ENCODE results near the gene FAM171A2. TPM values are rescaled to one million over a fixed set of nuclear protein-coding genes. Genes with fewer than 3 reads are reported as not detected.

The FAM171A2 gene
- polyA plus RNA-seq, 3 donors, result not detected

DNA sequence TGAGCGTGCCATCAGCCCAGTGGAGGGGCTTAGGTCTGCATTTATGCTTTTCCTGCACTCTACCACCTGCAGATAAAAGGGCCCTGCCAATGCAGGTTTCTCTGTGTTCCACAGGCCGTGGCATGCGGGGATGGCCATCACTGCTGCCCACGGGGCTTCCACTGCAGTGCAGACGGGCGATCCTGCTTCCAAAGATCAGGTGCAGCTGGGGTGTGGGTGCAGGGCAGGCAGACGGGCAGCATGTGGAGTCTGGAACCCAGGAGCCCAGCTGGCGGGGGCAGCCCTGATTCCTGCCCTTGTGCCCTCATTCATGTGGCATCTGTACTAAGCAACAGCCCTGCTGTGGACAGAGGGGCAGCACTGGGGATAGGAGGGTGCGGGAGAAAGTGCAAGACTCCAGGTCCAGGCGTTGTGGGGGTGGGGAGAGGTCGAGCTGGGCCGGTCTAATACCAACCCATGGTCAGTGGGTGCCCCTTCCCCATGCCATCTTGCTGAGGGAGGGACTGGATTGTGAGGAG is 14.0 kb downstream of the FAM171A2 start:
- Histone ChIP-seq H3K79me2 (ENCODE audit: insufficient read depth, low read length) (peaks cover 56% of the 10 kb centered on the region), H3K9me3 (replicated peaks in 1 of 2; ENCODE audit: control insufficient read depth in 1 of 2, insufficient read depth in 1 of 2, low read length in 2 of 2) (no peaks in the 10 kb centered on the region), H3K4me2 (replicated peaks; ENCODE audit: extremely low read depth, low read length, poor library complexity, severe bottlenecking) (peak overlapping the region; percentile 88), H3K9ac (ENCODE audit: insufficient read depth, low read length, poor library complexity, severe bottlenecking) (no peak overlapping the region), H3K4me3 (replicated peaks in 1 of 3; ENCODE audit: low read depth in 2 of 3, low read length in 3 of 3) (no peak overlapping the region), H3K27me3 (ENCODE audit: control insufficient read depth in 2 of 2, insufficient read depth in 2 of 2, low read length in 2 of 2) (no peaks in the 10 kb centered on the region), H3K36me3 (replicated peaks in 1 of 2; ENCODE audit: control insufficient read depth in 1 of 2, insufficient read depth in 2 of 2, low read length in 2 of 2) (peaks cover 45 to 48% of the 10 kb centered on the region in 2 donors), H3K4me1 (ENCODE audit: control insufficient read depth in 1 of 2, insufficient read depth in 2 of 2, low read length in 2 of 2) (peaks cover 53 to 81% of the 10 kb centered on the region in 2 donors), H2AFZ (ENCODE audit: insufficient read depth, low read depth, low read length, poor library complexity, severe bottlenecking) (no peak overlapping the region), H3K27ac (ENCODE audit: low read depth in 1 of 2, low read length in 2 of 2) (no peak overlapping the region), H4K20me1 (ENCODE audit: insufficient read depth, low read length) (peaks cover 86% of the 10 kb centered on the region)
- Mint-ChIP-seq H3K4me3 (no peak overlapping the region), H3K4me1 (peaks cover 61% of the 10 kb centered on the region), H3K36me3 (peaks cover 49 to 57% of the 10 kb centered on the region in 2 donors), H3K27ac (peak overlapping the region in 2 of 7 donors; percentile 50 to 61), H3K9me3 (peaks cover 0 to 4% (median 0%) of the 10 kb centered on the region in 7 donors), H3K27me3 (ENCODE audit: low read depth in 3 of 3) (peaks cover 0 to 7% (median 0%) of the 10 kb centered on the region in 3 donors)
- TF ChIP-seq, protein P1, sequence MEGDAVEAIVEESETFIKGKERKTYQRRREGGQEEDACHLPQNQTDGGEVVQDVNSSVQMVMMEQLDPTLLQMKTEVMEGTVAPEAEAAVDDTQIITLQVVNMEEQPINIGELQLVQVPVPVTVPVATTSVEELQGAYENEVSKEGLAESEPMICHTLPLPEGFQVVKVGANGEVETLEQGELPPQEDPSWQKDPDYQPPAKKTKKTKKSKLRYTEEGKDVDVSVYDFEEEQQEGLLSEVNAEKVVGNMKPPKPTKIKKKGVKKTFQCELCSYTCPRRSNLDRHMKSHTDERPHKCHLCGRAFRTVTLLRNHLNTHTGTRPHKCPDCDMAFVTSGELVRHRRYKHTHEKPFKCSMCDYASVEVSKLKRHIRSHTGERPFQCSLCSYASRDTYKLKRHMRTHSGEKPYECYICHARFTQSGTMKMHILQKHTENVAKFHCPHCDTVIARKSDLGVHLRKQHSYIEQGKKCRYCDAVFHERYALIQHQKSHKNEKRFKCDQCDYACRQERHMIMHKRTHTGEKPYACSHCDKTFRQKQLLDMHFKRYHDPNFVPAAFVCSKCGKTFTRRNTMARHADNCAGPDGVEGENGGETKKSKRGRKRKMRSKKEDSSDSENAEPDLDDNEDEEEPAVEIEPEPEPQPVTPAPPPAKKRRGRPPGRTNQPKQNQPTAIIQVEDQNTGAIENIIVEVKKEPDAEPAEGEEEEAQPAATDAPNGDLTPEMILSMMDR (IDR thresholded peaks at IDR 0.05), result no peak
- 97% methylated on average over 8 of the region's 12 CpGs for WGBS (ENCODE audit: insufficient coverage)
- DNase-seq, result no peak
- intact Hi-C loops (cut with micrococcal nuclease), result loop anchor here in 1 of 2 donors (2.0 to 5.0 kb wide), 4 partner anchors 32 to 147 kb away; no protein-coding TSS in a partner anchor

GRCh38 chr17:44348988-44349364 is 14.7 kb downstream of the FAM171A2 start:
- peaks cover 0 to 4% (median 2%) of the 10 kb centered on the region in 3 donors for H3K27me3 Mint-ChIP-seq (ENCODE audit: low read depth in 3 of 3)
- Histone ChIP-seq H3K27ac (ENCODE audit: low read depth in 1 of 2, low read length in 2 of 2) (peak overlapping the region; percentile 49 to 88), H3K9ac (ENCODE audit: insufficient read depth, low read length, poor library complexity, severe bottlenecking) (peak overlapping the region; percentile 15), H3K79me2 (ENCODE audit: insufficient read depth, low read length) (peaks cover 63% of the 10 kb centered on the region), H3K9me3 (replicated peaks in 1 of 2; ENCODE audit: control insufficient read depth in 1 of 2, insufficient read depth in 1 of 2, low read length in 2 of 2) (no peaks in the 10 kb centered on the region), H3K4me2 (replicated peaks; ENCODE audit: extremely low read depth, low read length, poor library complexity, severe bottlenecking) (peak overlapping the region; percentile 88), H2AFZ (ENCODE audit: insufficient read depth, low read depth, low read length, poor library complexity, severe bottlenecking) (no peak overlapping the region), H3K36me3 (replicated peaks in 1 of 2; ENCODE audit: control insufficient read depth in 1 of 2, insufficient read depth in 2 of 2, low read length in 2 of 2) (peaks cover 45 to 48% of the 10 kb centered on the region in 2 donors), H3K4me3 (replicated peaks in 1 of 3; ENCODE audit: low read depth in 2 of 3, low read length in 3 of 3) (peak overlapping the region in 1 of 3 experiments; percentile 92), H3K27me3 (ENCODE audit: control insufficient read depth in 2 of 2, insufficient read depth in 2 of 2, low read length in 2 of 2) (no peaks in the 10 kb centered on the region), H4K20me1 (ENCODE audit: insufficient read depth, low read length) (peaks cover 86% of the 10 kb centered on the region), H3K4me1 (ENCODE audit: control insufficient read depth in 1 of 2, insufficient read depth in 2 of 2, low read length in 2 of 2) (peaks cover 60 to 84% of the 10 kb centered on the region in 2 donors)
- H3K36me3 Mint-ChIP-seq, result peaks cover 51 to 57% of the 10 kb centered on the region in 2 donors
- H3K4me1 Mint-ChIP-seq, result peaks cover 68% of the 10 kb centered on the region
- 95% methylated on average over 6 of the region's 6 CpGs for WGBS (ENCODE audit: insufficient coverage)
- peak overlapping the region in 6 of 7 donors; percentile 89 to 98 (median 93) for H3K27ac Mint-ChIP-seq
- H3K4me3 Mint-ChIP-seq, result peak overlapping the region in 1 of 2 donors; percentile 4
- peaks cover 0 to 4% (median 0%) of the 10 kb centered on the region in 7 donors for H3K9me3 Mint-ChIP-seq
- DNase-seq, result no peak
- TF ChIP-seq, protein P1 (IDR thresholded peaks at IDR 0.05), result no peak
- intact Hi-C loops (cut with micrococcal nuclease), result loop anchor here in 1 of 2 donors (5.0 kb wide), 2 partner anchors 72 to 147 kb away; no protein-coding TSS in a partner anchor

All from CD14-positive monocyte (primary cell).